Measurements from ENCODE around the gene PAIP2B.
"Not testable (repeated sequence)": the region's sequence is repeated elsewhere in the genome, so short reads cannot be mapped to it uniquely, and the experiment has no call there.

Gene PAIP2B

GRCh38 chr2:71243634-71244301 is 16.9 kb upstream of the PAIP2B start:
- Histone ChIP-seq H3K27ac (ENCODE audit: low read length) (no peak overlapping the region), H3K9ac (ENCODE audit: low read length) (no peak overlapping the region), H4K20me1 (ENCODE audit: insufficient read depth, low read length) (no peaks in the 10 kb centered on the region), H3K9me3 (ENCODE audit: insufficient read depth, low read length) (no peaks in the 10 kb centered on the region), H3K36me3 (replicated peaks; ENCODE audit: low read depth, low read length) (no peaks in the 10 kb centered on the region), H3K79me2 (ENCODE audit: low read length) (no peaks in the 10 kb centered on the region), H3K27me3 (ENCODE audit: low read depth, low read length) (peaks cover 10% of the 10 kb centered on the region; the same call in 1 of the 2 replicates), H3K4me2 (ENCODE audit: low read length) (no peak overlapping the region), H2AFZ (ENCODE audit: low read depth, low read length) (no peak overlapping the region), H3K4me3 (ENCODE audit: low read length) (no peak overlapping the region), H3K4me1 (ENCODE audit: low read length) (no peaks in the 10 kb centered on the region)
- TF ChIP-seq CTCF (IDR thresholded peaks at IDR 0.05; ENCODE audit: low read depth, low read length) (no peak), EZH2phosphoT487 (IDR thresholded peaks at IDR 0.05; ENCODE audit: low read depth) (no peak)

GRCh38 chr2:71240794-71241193 is 13.9 kb upstream of the PAIP2B start:
- Histone ChIP-seq H3K4me2 (ENCODE audit: low read length) (no peak overlapping the region), H3K4me3 (ENCODE audit: low read length) (no peak overlapping the region), H3K9me3 (ENCODE audit: insufficient read depth, low read length) (no peaks in the 10 kb centered on the region), H3K9ac (ENCODE audit: low read length) (no peak overlapping the region), H4K20me1 (ENCODE audit: insufficient read depth, low read length) (no peaks in the 10 kb centered on the region), H3K27me3 (ENCODE audit: low read depth, low read length) (peaks cover 14% of the 10 kb centered on the region; the same call in 1 of the 2 replicates), H3K27ac (ENCODE audit: low read length) (no peak overlapping the region), H3K4me1 (ENCODE audit: low read length) (peaks cover 6% of the 10 kb centered on the region), H3K36me3 (replicated peaks; ENCODE audit: low read depth, low read length) (no peaks in the 10 kb centered on the region), H3K79me2 (ENCODE audit: low read length) (no peaks in the 10 kb centered on the region), H2AFZ (ENCODE audit: low read depth, low read length) (no peak overlapping the region)
- TF ChIP-seq CTCF (IDR thresholded peaks at IDR 0.05; ENCODE audit: low read depth, low read length) (no peak), EZH2phosphoT487 (IDR thresholded peaks at IDR 0.05; ENCODE audit: low read depth) (no peak)

GRCh38 chr2:71238089-71238488 is 11.2 kb upstream of the PAIP2B start:
- Histone ChIP-seq H2AFZ (ENCODE audit: low read depth, low read length) (no peak overlapping the region), H3K9ac (ENCODE audit: low read length) (no peak overlapping the region), H3K4me3 (ENCODE audit: low read length) (no peak overlapping the region), H3K4me1 (ENCODE audit: low read length) (peaks cover 7% of the 10 kb centered on the region), H3K4me2 (ENCODE audit: low read length) (no peak overlapping the region), H4K20me1 (ENCODE audit: insufficient read depth, low read length) (no peaks in the 10 kb centered on the region), H3K27me3 (ENCODE audit: low read depth, low read length) (peaks cover 4% of the 10 kb centered on the region; the same call in 1 of the 2 replicates), H3K79me2 (ENCODE audit: low read length) (no peaks in the 10 kb centered on the region), H3K36me3 (replicated peaks; ENCODE audit: low read depth, low read length) (no peaks in the 10 kb centered on the region), H3K27ac (ENCODE audit: low read length) (no peak overlapping the region), H3K9me3 (ENCODE audit: insufficient read depth, low read length) (no peaks in the 10 kb centered on the region)
- TF ChIP-seq EZH2phosphoT487 (IDR thresholded peaks at IDR 0.05; ENCODE audit: low read depth) (no peak), CTCF (IDR thresholded peaks at IDR 0.05; ENCODE audit: low read depth, low read length) (no peak)

GRCh38 chr2:71235930-71236587 is 9.2 kb upstream of the PAIP2B start:
- H4K20me1 ChIP-seq (ENCODE audit: insufficient read depth, low read length) = no peaks in the 10 kb centered on the region
- H3K4me2 ChIP-seq (ENCODE audit: low read length) = peak overlapping the region; percentile 3; the same call in 1 of the 2 replicates
- H3K4me1 ChIP-seq (ENCODE audit: low read length) = peaks cover 7% of the 10 kb centered on the region
- no peaks in the 10 kb centered on the region for H3K36me3 ChIP-seq (replicated peaks; ENCODE audit: low read depth, low read length)
- H3K27me3 ChIP-seq (ENCODE audit: low read depth, low read length) = peaks cover 4% of the 10 kb centered on the region; the same call in 1 of the 2 replicates
- H3K79me2 ChIP-seq (ENCODE audit: low read length) = no peaks in the 10 kb centered on the region
- no peak overlapping the region for H3K27ac ChIP-seq (ENCODE audit: low read length)
- H3K4me3 ChIP-seq (ENCODE audit: low read length) = no peak overlapping the region
- no peak overlapping the region for H3K9ac ChIP-seq (ENCODE audit: low read length)
- no peaks in the 10 kb centered on the region for H3K9me3 ChIP-seq (ENCODE audit: insufficient read depth, low read length)
- TF ChIP-seq CTCF (IDR thresholded peaks at IDR 0.05; ENCODE audit: low read depth, low read length) = no peak
- TF ChIP-seq EZH2phosphoT487 (IDR thresholded peaks at IDR 0.05; ENCODE audit: low read depth) = no peak
- H2AFZ ChIP-seq (ENCODE audit: low read depth, low read length) = no peak overlapping the region

GRCh38 chr2:71233072-71233471 is 6.2 kb upstream of the PAIP2B start:
- H3K4me3 ChIP-seq (ENCODE audit: low read length); H2AFZ ChIP-seq (ENCODE audit: low read depth, low read length); H3K9ac ChIP-seq (ENCODE audit: low read length); H3K9me3 ChIP-seq (ENCODE audit: insufficient read depth, low read length); H3K79me2 ChIP-seq (ENCODE audit: low read length); H3K27ac ChIP-seq (ENCODE audit: low read length); H3K4me2 ChIP-seq (ENCODE audit: low read length); H4K20me1 ChIP-seq (ENCODE audit: insufficient read depth, low read length); H3K36me3 ChIP-seq (replicated peaks; ENCODE audit: low read depth, low read length); H3K4me1 ChIP-seq (ENCODE audit: low read length); H3K27me3 ChIP-seq (ENCODE audit: low read depth, low read length): not testable (repeated sequence)
